Myocyte (in vitro differentiated cells): ENCODE results near the gene FAM180B. TPM values are rescaled to one million over a fixed set of nuclear protein-coding genes. Genes with fewer than 3 reads are reported as not detected.

Experiments
- total RNA-seq: library from RNA; depleted of rRNA; stranded (reverse); fragments of >200 nt; gene quantifications from 2 replicates; pipeline ENCODE4 v1.2.3, GENCODE V29; 2014

FAM180B gene
- total RNA-seq, 1 donor from 2014 or later: 2.8 TPM

Other genes with a start within 250 kb of the FAM180B start
- not detected in 2 replicates for gene MYBPC3, start 234.0 kb upstream of the FAM180B start, total RNA-seq
- not detected in 2 replicates for gene SPI1, start 208.1 kb upstream of the FAM180B start, total RNA-seq
- gene SLC39A13, start 178.1 kb upstream of the FAM180B start, total RNA-seq: 124 and 131 TPM in 2 replicates
- gene PSMC3, start 160.2 kb upstream of the FAM180B start, total RNA-seq: 257 and 296 TPM in 2 replicates
- 321 and 358 TPM in 2 replicates for gene RAPSN, start 137.5 kb upstream of the FAM180B start, total RNA-seq
- gene CELF1, start 33.5 kb upstream of the FAM180B start, total RNA-seq: 74.7 and 127 TPM in 2 replicates
- gene PTPMT1, start 21.1 kb upstream of the FAM180B start, total RNA-seq: 79.1 and 79.7 TPM in 2 replicates
- 20.8 and 24.1 TPM in 2 replicates for gene KBTBD4, start 7.7 kb upstream of the FAM180B start, total RNA-seq
- gene NDUFS3, start 7.6 kb upstream of the FAM180B start, total RNA-seq: 111 and 133 TPM in 2 replicates
- gene C1QTNF4, start 7.7 kb downstream of the FAM180B start, total RNA-seq: 0.13 and 0.16 TPM in 2 replicates
- gene MTCH2, start 55.9 kb downstream of the FAM180B start, total RNA-seq: 88.2 and 91.7 TPM in 2 replicates
- 0.05 and 0.67 TPM in 2 replicates for gene AGBL2, start 128.7 kb downstream of the FAM180B start, total RNA-seq
- 47.2 and 76.6 TPM in 2 replicates for gene FNBP4, start 180.7 kb downstream of the FAM180B start, total RNA-seq